K562 (cell line): ENCODE results near the gene SLC32A1.

Experiments used
- CEBPB ChIP-seq: fragments of 450-650 bp; IDR thresholded peaks from 2 replicates; pipeline ENCODE4 v1.6.1; 2016; ENCODE audit warnings: missing genetic modification characterization, missing compliant biosample characterization
- CREB1 ChIP-seq, 2 experiments: sonication (generic) in 1 of 2; formaldehyde crosslinking in 1 of 2; IDR thresholded peaks; 2 replicates each; pipeline versions ENCODE4 v1.6.1 to v1.8.0; 2012 to 2022; ENCODE audit warnings: inconsistent platforms in 1 of 2, mild to moderate bottlenecking in 1 of 2, missing genetic modification reagents in 1 of 2, moderate library complexity in 1 of 2
- CREM ChIP-seq: IDR thresholded peaks from 2 replicates; pipeline ENCODE4 v1.6.1; 2014; ENCODE audit warnings: antibody characterized with exemption, low read depth
- EP300 ChIP-seq: IDR thresholded peaks from 2 replicates; pipeline ENCODE4 v1.6.1; 2012; ENCODE audit warnings: low read length, improper control_type of control experiment
- MXI1 ChIP-seq: IDR thresholded peaks from 2 replicates; pipeline ENCODE4 v1.6.1; 2011; ENCODE audit warnings: low read depth, mild to moderate bottlenecking, improper control_type of control experiment, low read length
- PCBP2 ChIP-seq: fragments of 200-400 bp; formaldehyde crosslinking; IDR thresholded peaks from 2 replicates; pipeline ENCODE4 v1.6.1; 2018; ENCODE audit warnings: low read length, low read depth, mild to moderate bottlenecking, moderate library complexity; ENCODE audit not compliant: poor library complexity, severe bottlenecking
- SMARCA5 ChIP-seq: fragments of 450-650 bp; IDR thresholded peaks from 2 replicates; pipeline ENCODE4 v1.6.1; 2016
- TAF9B ChIP-seq: fragments of 450-650 bp; IDR thresholded peaks from 2 replicates; pipeline ENCODE4 v1.6.1; 2018; ENCODE audit warnings: mild to moderate bottlenecking; ENCODE audit not compliant: partially characterized antibody
- TGIF2 ChIP-seq: sonication (generic); formaldehyde crosslinking; IDR thresholded peaks from 2 replicates; pipeline ENCODE4 v1.8.1; 2022; ENCODE audit warnings: mild to moderate bottlenecking, missing genetic modification reagents, moderate library complexity
- ZFX ChIP-seq: sonication (generic); formaldehyde crosslinking; IDR thresholded peaks from 2 replicates; pipeline ENCODE4 v1.8.0; 2022; ENCODE audit warnings: mild to moderate bottlenecking, missing genetic modification reagents, moderate library complexity
- TF ChIP-seq, protein P1 (sequence below): sonication (generic); formaldehyde crosslinking; IDR thresholded peaks from 2 replicates; pipeline ENCODE4 v1.8.0; 2022; ENCODE audit warnings: missing genetic modification reagents, mild to moderate bottlenecking, borderline replicate concordance
- TF ChIP-seq, protein P2 (sequence below): sonication (generic); formaldehyde crosslinking; IDR thresholded peaks from 2 replicates; pipeline ENCODE4 v1.9.0; 2022; ENCODE audit warnings: mild to moderate bottlenecking, missing genetic modification reagents
- TF ChIP-seq, protein P3 (sequence below), 3 experiments: IDR thresholded peaks in 2 of 3; conservative IDR thresholded peaks in 1 of 3; 2 replicates each; pipeline ENCODE4 v1.5.1; 2011 to 2012; ENCODE audit warnings: low read length in 3 of 3, mild to moderate bottlenecking in 3 of 3, control low read depth in 2 of 3, improper control_type of control experiment in 1 of 3, inconsistent platforms in 1 of 3, low read depth in 1 of 3, mixed read lengths in 1 of 3, moderate library complexity in 1 of 3; ENCODE audit not compliant: insufficient read depth in 2 of 3

DNA sequence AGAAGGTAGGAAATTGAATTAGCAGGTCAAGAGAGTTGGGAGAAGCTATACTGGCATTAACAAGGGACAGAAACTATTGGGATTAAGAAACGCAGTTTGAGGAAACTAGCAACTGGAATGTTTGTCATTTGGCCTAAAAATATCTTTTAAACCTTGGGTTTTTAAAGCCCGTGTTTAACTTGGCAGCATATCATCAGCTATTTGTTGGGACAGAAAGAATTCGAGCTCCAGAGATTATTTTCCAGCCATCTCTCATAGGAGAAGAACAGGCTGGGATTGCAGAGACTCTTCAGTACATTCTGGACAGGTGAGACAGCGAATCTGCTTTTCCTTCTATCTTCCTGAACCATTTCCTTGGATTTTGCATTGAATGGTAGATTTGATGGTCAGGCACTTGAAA is 41.8 kb downstream of the SLC32A1 start:
- TF ChIP-seq, protein P1, sequence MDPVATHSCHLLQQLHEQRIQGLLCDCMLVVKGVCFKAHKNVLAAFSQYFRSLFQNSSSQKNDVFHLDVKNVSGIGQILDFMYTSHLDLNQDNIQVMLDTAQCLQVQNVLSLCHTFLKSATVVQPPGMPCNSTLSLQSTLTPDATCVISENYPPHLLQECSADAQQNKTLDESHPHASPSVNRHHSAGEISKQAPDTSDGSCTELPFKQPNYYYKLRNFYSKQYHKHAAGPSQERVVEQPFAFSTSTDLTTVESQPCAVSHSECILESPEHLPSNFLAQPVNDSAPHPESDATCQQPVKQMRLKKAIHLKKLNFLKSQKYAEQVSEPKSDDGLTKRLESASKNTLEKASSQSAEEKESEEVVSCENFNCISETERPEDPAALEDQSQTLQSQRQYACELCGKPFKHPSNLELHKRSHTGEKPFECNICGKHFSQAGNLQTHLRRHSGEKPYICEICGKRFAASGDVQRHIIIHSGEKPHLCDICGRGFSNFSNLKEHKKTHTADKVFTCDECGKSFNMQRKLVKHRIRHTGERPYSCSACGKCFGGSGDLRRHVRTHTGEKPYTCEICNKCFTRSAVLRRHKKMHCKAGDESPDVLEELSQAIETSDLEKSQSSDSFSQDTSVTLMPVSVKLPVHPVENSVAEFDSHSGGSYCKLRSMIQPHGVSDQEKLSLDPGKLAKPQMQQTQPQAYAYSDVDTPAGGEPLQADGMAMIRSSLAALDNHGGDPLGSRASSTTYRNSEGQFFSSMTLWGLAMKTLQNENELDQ (CRISPR knock-in tag) = no peak
- no peak for TF ChIP-seq CREB1 (IDR thresholded peaks at IDR 0.05)
- TF ChIP-seq CREB1 (CRISPR knock-in tag; IDR thresholded peaks at IDR 0.05) = no peak
- no peak for TF ChIP-seq CREM
- TF ChIP-seq, protein P2, sequence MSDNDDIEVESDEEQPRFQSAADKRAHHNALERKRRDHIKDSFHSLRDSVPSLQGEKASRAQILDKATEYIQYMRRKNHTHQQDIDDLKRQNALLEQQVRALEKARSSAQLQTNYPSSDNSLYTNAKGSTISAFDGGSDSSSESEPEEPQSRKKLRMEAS = no peak
- no peak for TF ChIP-seq EP300
- TF ChIP-seq MXI1 = no peak
- TF ChIP-seq SMARCA5 = no peak
- no peak for TF ChIP-seq CEBPB (tag)
- TF ChIP-seq, protein P3, sequence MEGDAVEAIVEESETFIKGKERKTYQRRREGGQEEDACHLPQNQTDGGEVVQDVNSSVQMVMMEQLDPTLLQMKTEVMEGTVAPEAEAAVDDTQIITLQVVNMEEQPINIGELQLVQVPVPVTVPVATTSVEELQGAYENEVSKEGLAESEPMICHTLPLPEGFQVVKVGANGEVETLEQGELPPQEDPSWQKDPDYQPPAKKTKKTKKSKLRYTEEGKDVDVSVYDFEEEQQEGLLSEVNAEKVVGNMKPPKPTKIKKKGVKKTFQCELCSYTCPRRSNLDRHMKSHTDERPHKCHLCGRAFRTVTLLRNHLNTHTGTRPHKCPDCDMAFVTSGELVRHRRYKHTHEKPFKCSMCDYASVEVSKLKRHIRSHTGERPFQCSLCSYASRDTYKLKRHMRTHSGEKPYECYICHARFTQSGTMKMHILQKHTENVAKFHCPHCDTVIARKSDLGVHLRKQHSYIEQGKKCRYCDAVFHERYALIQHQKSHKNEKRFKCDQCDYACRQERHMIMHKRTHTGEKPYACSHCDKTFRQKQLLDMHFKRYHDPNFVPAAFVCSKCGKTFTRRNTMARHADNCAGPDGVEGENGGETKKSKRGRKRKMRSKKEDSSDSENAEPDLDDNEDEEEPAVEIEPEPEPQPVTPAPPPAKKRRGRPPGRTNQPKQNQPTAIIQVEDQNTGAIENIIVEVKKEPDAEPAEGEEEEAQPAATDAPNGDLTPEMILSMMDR (IDR thresholded peaks at IDR 0.05 in 2 of 3, conservative IDR thresholded peaks at IDR 0.05 in 1 of 3; ENCODE audit: insufficient read depth in 2 of 3, low read depth in 1 of 3, low read length in 3 of 3) = no peak
- no peak for TF ChIP-seq TGIF2 (CRISPR knock-in tag)
- TF ChIP-seq TAF9B = no peak
- TF ChIP-seq ZFX (CRISPR knock-in tag) = no peak
- TF ChIP-seq PCBP2 = no peak
